Ovary (tissue), 3 donors: ENCODE data around the gene ANO6.

Source experiments
- CTCF ChIP-seq, 3 donors: fragments of 450-650 bp in 2 of 3; fragments of 200-600 bp in 1 of 3; IDR thresholded peaks; one replicate each; pipeline versions ENCODE4 v1.5.1 to v1.8.0; 2016 to 2022; ENCODE audit warnings: antibody characterized with exemption in 3 of 3, mild to moderate bottlenecking in 1 of 3
- EP300 ChIP-seq: sonication (generic); formaldehyde crosslinking; IDR thresholded peaks from one replicate; pipeline ENCODE4 v1.6.1; 2017; ENCODE audit warnings: antibody characterized with exemption
- donor health status: DM: no; HTN: no; CAD: no.

- TF ChIP-seq CTCF (IDR thresholded peaks at IDR 0.05), result no peak
- no peak for TF ChIP-seq EP300
Observed at GRCh38 chr12:45351921-45352670, 136.2 kb downstream of the ANO6 start.
